HG02938 (cell line): Measurements from ENCODE around the gene ELMO1.

Experiments used
- ATAC-seq: cut with Tn5 transposase; IDR thresholded peaks from one replicate; pipeline ENCODE4 v1.9.1; 2021; ENCODE audit warnings: mild to moderate bottlenecking, moderate library complexity; ENCODE audit not compliant: unreplicated experiment

ELMO1 gene, protein sequence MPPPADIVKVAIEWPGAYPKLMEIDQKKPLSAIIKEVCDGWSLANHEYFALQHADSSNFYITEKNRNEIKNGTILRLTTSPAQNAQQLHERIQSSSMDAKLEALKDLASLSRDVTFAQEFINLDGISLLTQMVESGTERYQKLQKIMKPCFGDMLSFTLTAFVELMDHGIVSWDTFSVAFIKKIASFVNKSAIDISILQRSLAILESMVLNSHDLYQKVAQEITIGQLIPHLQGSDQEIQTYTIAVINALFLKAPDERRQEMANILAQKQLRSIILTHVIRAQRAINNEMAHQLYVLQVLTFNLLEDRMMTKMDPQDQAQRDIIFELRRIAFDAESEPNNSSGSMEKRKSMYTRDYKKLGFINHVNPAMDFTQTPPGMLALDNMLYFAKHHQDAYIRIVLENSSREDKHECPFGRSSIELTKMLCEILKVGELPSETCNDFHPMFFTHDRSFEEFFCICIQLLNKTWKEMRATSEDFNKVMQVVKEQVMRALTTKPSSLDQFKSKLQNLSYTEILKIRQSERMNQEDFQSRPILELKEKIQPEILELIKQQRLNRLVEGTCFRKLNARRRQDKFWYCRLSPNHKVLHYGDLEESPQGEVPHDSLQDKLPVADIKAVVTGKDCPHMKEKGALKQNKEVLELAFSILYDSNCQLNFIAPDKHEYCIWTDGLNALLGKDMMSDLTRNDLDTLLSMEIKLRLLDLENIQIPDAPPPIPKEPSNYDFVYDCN

GRCh38 chr7:37448636-37449361, at the start of gene ELMO1:
Gene ELMO1 (minus strand): TSS chr7:37448864. CDS start chr7:37342690, 106,174 bp downstream.
- peak; percentile 89 for ATAC-seq

DNA sequence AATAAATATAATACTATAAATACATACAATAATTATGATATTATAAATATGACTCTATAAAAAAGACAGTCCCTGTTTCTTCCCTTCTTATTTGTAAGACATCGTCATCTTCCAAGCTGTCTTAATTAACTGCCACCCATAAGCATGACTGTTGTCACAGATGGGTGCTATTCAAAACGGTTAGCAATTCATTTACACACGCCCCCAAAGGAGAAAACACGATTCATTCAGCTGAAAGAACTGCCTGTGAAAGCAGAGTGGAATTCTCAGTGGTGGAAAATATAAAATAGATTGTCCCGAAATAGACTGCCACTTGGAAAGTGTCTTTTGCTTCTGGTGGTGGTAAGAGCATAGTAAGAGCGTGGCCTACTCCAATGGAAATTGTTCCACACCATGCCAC, 48.9 kb upstream of the ELMO1 start:
- ATAC-seq = no peak

DNA sequence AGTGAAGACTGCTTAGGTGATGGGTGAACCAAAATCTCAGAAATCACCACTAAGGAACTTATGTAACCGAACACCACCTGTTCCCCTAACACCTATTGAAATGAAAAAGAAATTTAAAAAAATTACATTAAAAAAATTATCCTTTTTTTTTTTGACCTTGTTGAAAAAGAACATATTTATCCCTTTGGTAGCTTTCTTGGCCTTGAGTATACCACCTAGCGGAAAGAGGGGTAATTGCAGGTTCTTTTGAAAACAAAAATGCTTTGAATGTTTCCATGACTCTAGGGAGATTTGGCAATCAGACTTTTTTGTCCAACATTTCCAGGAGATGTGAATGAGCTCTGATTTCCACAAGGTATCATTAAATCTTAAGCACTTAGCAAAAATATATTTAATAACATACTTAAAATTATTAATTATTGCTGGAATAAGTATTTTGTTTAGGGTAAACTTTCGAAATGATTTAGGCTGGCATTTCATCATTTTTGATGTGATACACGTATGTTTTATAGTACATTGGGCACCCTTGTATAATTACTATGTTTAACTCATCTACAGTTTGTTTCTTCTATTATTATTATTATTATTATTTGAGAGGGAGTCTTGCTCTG, 47.0 kb upstream of the ELMO1 start:
- no peak for ATAC-seq

GRCh38 chr7:37494926-37495325, 46.3 kb upstream of the ELMO1 start:
- peak; percentile 65 for ATAC-seq

GRCh38 chr7:37493810-37494209, 45.1 kb upstream of the ELMO1 start:
- no peak for ATAC-seq

DNA sequence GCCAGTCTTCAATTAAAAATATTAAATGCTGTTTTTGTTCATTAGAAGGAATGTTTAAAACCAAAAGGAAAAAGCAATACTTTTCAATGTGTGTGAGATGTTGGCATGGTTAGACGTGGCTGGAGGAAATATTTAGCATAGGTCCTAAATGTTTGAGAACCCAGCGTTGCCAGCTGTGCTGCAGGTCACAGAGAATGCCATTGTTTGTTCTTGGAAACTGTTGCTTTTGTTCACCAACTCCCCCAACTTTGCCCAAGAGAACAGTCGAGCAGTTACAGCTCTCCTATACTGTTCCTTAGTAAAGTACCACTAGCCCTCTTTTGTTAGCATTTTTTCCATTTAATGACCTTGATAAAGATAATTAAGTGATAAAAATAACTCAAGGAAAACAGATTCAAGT, 44.5 kb upstream of the ELMO1 start:
- ATAC-seq = no peak

DNA sequence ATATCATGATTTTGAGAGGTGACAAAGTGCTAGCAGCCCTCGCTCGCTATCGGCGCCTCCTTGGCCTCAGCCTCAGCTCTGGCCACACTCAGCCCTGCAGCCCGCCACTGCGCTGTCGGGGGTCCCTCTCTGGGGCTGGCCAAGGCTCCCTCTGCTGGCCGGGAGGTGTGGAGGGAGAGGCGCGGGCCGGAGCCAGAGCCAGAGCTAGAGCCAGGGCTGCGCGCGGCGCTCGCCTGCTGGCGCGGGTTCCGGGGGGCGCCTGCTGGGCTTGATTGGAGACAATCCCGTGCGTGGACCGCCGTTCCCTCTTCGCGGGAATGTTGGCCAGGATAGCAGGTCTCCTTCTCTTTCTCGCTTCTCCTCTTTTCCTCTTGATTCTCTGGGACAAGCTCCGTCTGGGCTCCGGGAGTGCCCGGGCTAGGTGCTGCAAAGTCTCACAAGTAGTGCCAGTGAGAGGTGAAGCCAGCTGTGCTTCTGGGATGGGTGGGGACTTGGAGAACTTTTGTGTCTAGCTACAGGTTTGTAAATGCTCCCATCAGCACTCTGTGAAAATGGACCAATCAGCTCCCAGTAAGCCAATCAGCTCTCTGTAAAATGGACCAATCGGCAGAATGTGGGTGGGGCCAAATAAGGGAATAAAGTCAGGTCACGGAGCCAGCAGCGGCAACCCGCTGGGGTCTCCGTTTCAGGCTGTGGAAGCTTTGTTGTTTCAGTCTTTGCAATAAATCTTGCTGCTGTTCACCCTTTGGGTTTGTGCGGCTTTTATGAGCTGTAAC, 43.4 kb upstream of the ELMO1 start:
- ATAC-seq = no peak

- no peak for ATAC-seq
Observed at GRCh38 chr7:37489703-37490102, 41.0 kb upstream of the ELMO1 start.

- ATAC-seq = no peak
Observed at GRCh38 chr7:37488163-37488764, 39.6 kb upstream of the ELMO1 start.

- no peak for ATAC-seq
Observed at GRCh38 chr7:37484426-37485073, 35.9 kb upstream of the ELMO1 start.

DNA sequence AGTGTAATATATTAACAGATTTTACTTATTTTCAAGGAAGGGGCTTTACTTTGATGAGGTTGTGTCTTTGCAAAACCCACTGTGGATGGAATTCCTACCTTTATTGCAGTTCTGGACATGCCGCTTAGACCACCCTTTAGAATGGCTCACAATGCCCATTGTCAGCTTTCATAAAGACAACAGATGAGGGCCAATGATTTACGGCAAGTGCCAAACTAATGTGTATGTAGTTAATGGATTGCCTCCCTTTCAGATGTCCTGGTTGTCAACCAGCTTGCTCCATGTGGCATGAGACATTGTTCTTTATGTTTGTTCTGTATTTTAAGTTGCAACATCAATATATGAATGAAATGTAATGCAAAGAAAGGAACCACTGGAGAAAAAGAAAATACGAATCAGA, 35.0 kb upstream of the ELMO1 start:
- no peak for ATAC-seq

DNA sequence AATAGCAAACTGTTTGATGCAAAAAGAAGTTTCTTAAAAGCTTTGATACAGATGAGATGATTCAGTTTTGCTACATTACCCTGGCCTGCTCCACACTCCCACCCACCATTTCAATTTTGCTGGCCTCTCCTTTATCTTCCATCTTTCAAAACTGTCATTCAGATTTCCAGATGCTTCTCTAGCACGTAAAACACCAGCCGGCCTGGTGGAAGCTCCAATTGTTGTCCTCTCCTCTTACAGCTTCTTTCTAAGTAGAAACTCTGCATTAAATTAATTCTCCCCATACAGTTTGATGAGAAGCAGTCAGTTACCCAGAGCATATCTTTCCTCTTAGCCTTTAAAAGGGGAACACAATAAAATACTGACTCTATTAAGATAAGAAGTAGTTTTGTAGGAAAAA, 34.3 kb upstream of the ELMO1 start:
- ATAC-seq = no peak

- ATAC-seq = no peak
Observed at GRCh38 chr7:37482505-37482904, 33.8 kb upstream of the ELMO1 start.

- no peak for ATAC-seq
Observed at GRCh38 chr7:37481722-37482288, 33.1 kb upstream of the ELMO1 start.

GRCh38 chr7:37481154-37481553, 32.5 kb upstream of the ELMO1 start:
- ATAC-seq = no peak

DNA sequence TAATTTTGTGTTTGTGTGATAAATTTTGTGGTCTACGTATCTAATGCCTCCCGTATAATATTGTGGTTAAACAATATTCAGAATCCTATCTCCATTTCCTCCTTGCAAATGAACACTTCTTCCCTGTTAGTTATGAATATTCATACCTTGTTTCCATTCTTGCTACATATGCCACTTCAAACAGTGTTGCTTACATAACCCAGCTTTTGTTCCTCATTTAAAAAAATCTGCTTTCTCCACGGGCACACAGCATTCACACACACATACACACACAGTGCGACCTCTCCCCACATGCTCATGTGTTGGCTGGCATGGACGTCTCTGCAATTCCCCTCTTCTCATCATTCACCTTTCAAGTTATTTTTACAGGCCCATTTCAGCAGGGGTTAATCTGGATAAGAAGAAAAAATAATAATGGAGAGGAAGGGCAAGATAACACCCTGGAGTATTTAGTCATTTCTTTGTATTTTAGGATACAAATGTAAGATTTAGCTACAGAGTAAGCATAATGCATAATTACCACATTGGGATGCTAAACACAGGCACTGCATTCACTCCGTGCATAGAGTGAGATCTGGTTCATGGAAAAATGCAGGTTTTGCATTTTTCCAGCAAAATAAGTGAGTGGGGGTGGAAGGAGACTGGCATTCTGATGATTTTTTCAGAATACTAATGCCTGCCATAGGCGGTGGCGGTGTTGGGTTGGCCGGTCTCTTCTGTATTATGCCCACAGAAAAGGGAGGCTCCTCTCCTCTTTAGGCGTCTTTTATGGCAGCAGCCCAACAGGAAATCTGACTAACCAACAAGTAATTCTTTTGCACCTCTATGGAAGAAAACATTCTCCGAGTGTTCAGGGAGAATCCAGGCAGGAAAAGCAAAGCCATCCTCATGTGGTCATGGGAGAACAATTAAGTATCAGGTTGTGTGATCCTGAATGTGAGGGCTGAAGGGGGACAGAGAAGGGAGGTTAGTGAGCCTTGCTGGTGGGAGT, 31.7 kb upstream of the ELMO1 start:
- ATAC-seq = no peak

DNA sequence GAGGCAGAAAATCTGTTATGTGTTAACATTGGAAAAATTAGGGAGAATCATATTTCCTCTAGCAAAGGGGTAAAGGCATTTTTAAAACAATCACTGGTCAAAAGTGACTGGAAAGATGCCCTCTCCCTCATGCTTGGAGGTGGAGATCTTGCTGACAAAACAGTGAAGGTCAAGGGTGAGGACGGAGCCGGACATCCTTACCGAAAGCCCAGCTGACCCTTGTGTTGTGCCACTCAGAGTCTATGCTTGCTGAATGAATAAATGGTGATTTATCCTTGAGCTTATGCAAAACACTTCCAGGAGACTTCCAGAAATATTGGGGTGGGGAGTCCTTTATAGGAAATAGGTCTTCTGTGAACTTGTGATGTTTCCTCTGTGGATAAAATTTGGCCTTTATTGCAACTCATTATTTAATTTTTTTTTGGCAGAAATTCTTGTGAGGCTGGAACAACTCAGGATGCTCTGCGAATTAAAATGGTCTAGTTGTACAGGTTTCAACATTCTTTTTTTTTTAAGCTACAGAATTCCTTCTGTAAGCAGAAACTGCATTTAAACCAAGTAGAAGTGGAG, 28.3 kb upstream of the ELMO1 start:
- ATAC-seq = no peak

- no peak for ATAC-seq
Observed at GRCh38 chr7:37476428-37476827, 27.8 kb upstream of the ELMO1 start.
